ENCODE data around the gene WNT2B.
A peak's percentile ranks its signal among the peaks of the same experiment; 100 is the strongest.

The WNT2B gene

GRCh38 chr1:112505400-112505785 lies 3.4 kb upstream of the WNT2B start:
- no peak for DNase-seq

DNA sequence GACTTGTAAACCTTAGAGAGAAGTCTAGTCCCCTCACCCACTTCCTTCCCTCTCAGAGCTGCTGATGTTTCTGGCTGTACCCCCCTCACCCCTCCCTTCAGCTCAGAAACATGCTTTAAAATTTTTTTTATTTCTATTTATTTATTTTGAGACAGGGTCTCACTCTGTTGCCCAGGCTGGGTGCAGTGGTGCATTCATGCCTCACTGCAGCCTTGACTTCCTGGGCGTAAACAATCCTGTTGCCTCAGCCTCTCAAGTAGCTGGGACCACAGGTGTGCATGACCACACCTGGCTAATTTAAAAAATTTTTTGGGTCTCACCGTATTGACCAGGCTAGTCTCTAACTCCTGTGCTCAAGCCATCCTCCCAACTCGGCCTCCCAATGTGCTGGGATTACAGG lies 2.9 kb upstream of the WNT2B start:
- DNase-seq: no peak

- no peak for DNase-seq
These were observed 2.5 kb upstream of the WNT2B start for GRCh38 chr1:112506306-112506705.

- no peak for DNase-seq
These were observed 2.0 kb upstream of the WNT2B start for GRCh38 chr1:112506731-112507130.

DNA sequence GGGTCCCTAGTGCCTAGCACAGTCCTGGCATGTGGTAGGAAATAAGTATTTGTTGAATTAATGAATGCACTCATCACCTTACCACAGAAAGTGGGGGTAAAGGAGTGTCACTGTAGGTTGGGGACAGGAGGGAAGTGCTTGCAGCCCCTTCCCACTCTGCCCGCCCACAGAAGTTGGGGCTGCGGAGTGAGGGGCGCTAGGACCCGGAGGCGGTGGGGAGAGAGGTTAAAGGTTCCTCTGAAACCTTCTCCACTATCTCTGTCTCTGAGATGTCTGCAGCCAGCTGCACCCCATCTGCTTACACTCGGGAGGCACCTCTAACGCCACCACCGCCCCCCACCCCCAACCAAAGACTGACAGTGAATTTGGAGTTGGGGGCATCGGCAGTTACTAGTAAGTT lies 1.4 kb upstream of the WNT2B start:
- DNase-seq: no peak

DNA sequence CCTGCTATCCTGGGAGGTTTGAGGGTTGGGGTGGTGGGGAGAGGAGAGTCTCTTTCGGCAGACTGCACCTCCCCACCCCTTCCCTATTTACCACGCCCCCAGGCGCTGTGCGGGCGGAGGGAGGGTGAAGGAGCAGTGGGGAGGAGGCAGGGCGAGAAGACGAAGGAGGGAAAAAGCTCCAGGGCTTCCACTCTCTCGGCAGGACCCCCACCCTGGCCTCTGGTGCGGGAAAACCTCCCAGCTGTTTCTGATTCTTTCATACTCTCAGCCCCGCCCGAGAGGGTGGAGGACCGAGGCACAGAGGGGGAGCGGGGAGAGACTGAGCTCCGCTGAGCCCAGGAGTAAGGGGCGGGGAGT lies 866 bp upstream of the WNT2B start:
- DNase-seq: no peak

- DNase-seq: no peak
These were observed 367 bp downstream of the WNT2B start for GRCh38 chr1:112509005-112509659.

- no peak for DNase-seq
These were observed 954 bp downstream of the WNT2B start for GRCh38 chr1:112509660-112510178.

DNA sequence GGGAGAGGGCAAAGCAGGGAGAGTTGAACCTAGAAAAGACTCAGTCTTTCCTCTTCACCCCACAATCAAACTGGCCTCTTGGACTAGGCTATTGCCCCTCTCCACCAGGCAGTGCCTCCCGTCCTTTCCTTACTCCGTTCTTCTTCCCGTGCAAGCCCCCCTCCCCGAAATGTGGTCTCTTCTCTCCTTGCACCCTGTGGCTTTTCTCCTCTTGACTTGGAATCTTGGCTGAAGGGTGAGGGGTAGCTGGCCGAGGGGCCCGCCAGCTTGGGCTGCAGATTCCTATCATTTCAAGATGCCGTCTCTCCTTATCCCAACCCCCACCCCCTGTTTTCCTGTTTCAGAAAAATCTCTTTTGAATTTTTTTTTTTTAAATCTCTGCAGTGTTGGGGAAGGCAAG lies 1.6 kb downstream of the WNT2B start:
- no peak for DNase-seq

DNA sequence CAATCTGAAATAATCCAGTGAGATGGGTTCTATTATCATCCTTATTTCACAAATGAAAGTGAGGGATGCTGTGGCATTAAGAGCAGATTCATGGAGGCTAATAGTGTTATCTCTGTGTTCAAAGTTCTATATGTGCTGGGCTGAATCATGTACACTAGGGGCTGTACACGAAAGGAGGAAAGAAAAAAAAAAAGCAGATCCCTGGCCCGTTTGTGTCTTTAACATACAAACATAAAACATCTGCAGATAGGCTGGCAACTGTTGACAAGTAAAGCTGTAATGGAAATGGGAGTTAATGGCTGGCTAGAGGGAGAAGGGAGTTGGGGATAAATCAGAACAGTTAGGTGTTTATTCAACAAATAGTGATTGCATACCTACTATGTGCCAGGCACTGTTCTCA lies 3.1 kb downstream of the WNT2B start:
- no peak for DNase-seq

- DNase-seq: no peak
These were observed 4.5 kb downstream of the WNT2B start for GRCh38 chr1:112513112-112513870.

DNA sequence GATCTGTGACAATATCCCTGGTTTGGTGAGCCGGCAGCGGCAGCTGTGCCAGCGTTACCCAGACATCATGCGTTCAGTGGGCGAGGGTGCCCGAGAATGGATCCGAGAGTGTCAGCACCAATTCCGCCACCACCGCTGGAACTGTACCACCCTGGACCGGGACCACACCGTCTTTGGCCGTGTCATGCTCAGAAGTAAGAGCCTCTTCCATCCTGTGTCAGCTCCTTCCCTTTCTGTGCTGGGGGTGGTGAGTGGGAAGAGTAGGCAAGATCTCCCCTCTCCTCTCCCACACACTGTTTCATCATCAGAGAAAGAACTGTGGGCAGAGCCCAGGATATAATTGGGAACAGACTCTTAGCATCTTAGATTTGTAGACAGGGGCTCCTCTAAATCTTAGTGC lies 6.1 kb downstream of the WNT2B start:
- DNase-seq: no peak

- DNase-seq: peak in 1 of 2 experiments; percentile 8
These were observed 6.7 kb downstream of the WNT2B start for GRCh38 chr1:112515311-112516009.

GRCh38 chr1:112516141-112516540 lies 7.4 kb downstream of the WNT2B start:
- DNase-seq: no peak

DNA sequence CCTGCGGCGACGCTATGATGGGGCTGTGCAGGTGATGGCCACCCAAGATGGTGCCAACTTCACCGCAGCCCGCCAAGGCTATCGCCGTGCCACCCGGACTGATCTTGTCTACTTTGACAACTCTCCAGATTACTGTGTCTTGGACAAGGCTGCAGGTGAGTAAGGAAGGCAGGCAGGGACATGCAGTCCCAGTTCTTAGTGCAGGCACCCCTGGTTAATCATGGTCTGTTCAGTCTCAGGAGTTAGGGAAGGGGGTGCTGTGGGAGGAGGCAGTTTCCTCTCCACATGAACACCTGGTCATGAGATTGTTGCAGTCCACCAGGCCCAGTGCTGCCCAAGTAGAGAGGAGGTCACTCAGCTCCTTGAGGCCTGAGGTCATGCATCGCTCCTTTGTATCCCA lies 8.5 kb downstream of the WNT2B start:
- DNase-seq: no peak

DNA sequence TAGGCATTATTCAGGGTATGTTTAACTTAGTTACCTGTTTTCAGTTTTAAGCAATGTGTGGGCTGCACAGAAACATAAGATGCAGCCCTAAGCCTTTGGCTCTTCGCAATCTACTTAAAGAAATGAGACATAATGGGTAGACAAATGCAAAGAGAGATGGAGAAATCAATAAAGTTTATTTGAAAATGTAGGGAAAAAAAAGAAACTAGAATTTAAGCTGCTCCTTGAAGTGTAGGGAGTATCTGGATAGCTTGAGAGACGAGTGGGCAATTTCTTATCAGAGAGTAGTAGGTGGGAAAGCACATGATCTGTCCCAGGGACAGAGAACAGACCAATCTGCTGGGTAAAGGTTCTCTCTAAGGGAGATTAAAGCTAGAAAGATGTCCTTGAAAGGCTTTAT lies 8.9 kb downstream of the WNT2B start:
- no peak for DNase-seq

DNA sequence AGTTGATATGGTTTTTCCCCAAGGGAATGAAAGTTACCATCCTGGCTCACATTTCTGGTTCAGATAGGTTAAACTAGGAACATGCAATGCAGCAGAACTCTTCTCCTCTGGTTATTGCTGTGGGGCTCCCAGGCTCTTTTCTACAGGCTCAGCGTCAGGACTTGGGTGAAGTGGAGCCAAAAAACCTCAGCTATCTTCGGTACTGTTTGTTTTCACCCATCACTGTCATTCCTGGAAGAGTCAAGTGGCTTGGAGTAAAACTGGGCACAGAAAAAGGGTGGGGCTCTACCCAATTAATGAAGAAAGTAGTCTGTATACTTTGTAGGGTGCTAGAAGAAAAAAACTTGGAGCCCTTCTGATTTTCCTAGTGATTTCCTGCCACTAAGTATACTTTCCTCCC lies 9.4 kb downstream of the WNT2B start:
- DNase-seq: no peak

DNA sequence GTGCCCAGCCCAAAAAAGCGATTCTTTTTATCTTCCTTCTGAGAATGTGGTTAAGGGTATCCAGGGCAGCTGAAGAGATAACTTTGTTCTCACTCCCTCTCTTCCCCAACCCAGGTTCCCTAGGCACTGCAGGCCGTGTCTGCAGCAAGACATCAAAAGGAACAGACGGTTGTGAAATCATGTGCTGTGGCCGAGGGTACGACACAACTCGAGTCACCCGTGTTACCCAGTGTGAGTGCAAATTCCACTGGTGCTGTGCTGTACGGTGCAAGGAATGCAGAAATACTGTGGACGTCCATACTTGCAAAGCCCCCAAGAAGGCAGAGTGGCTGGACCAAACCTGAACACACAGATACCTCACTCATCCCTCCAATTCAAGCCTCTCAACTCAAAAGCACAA lies 11.4 kb downstream of the WNT2B start:
- DNase-seq: no peak

DNA sequence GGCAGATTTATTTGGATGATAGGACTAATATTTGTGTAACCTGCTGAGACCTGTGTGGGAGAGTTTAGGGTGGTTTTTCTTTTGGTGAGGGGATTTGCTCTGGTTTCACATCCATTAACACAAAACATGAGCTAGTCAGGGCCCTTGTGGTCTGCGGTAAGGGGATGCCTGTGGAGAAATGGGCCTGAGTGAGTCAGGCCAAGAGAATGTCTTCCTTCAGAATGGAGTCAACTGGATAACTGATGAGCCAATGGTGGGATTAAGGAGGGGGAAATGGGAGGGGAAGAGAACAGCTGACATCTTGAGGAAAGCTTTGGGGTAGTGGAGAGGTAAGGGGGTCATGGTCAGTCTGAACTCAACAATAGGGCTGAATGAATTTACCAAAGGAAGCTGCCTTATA lies 13.9 kb downstream of the WNT2B start:
- no peak for DNase-seq

DNA sequence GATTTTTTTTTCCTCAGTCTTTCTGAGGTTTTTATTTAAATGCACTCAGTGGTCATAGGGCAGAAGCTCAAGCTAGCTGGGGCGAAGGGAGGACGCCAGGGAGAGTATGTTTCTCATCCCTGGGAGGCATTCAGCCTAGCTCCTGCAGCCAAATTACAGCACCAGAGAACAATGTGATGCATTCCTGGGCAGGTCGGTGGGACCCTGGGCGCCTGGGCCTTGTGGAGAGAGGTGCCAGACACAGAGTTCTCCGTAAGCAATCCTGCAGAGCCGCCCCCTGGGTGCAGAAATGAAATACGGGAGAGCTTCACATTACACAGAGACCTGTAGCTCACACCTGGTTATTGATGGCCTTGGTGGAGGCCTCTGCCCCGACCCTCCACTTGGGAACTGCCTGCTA lies 15.5 kb downstream of the WNT2B start:
- DNase-seq: no peak

GRCh38 chr1:112524986-112525385 lies 16.2 kb downstream of the WNT2B start:
- no peak for DNase-seq

DNA sequence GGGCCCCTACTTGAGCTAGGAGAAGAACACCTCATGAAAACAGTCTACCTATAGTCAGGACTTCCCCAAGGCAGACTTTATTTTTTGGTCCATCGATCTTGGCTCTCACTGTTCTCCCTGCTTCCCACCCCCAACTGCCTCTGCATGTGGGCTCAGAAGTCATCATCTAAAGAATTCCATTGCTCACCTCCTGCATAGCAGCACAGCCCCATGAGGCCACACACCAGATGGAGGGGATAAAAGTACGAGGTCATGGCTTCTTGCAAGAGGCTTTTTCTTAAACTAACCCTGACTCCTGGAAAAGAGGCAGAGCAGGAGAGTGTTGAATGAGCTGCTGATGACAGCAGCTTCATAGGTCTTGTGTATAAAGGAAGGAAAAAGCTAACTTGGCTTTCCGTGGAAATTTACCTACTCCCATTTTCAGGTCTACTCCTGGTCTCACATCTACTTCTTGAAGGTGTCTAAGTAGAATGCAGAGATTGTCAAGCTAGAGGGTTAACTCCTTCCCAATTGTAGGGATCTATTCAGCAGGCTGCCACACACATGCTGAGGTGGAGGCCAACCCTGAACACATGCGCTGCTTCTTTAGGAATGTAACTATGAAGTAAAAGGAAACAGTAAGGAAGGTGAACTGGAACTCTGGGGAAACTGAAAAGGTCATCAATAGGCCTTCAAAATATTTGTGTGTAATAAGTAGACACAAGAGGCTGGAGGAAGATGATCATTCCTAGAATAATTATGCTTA lies 18.7 kb downstream of the WNT2B start:
- no peak for DNase-seq

DNA sequence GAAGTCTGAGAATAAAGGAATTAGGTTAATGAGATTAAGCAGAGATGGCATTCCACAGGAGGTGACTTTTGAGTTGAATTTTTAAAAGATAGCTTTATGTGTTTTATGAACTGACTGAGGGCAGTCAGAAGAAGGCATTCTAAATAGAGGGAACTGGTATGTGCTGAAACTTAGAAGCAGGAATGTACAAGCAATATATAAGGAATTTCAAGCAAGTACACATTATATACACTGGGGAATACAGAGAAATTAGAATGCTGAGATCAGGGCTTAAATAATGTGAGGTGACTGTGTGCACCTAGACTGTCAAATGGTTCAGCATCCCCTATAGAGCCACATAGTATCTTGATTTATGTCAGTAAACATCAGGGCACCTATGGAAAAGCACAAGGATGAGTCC lies 19.3 kb downstream of the WNT2B start:
- DNase-seq: no peak

Data from SW 1271 (cell line).